SH-SY5Y (cell line): ENCODE results near the gene MOV10.

ENCODE experiments used
- GATA2 ChIP-seq: IDR thresholded peaks from 2 replicates; pipeline ENCODE4 v1.6.1; 2011; ENCODE audit warnings: mild to moderate bottlenecking, low read depth, low read length
- GATA3 ChIP-seq: IDR thresholded peaks from 2 replicates; pipeline ENCODE4 v1.6.1; 2011; ENCODE audit warnings: low read depth, mild to moderate bottlenecking, low read length, moderate library complexity

DNA sequence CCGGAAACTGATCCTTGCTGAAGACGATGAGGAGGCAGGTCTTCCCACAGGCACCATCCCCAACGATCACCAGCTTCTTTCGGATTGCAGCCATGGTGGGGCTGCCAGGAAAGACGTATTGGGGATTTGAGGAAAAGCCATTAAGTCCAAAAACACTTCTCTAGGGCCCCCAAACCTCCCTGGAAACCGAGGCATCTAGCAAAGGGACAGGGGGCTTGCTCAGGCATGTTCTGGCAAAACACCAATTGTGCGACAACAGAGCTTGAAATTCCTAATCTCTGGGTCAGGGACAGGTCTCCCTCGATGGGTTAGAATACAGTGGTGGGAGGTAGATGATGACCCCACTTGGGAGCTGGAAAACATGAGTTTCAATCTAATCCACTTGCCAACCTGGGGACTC lies 29.2 kb downstream of the MOV10 start:
- TF ChIP-seq GATA2 (no peak), GATA3 (no peak)
